ENCODE data around the gene LYPD3. TPM values are rescaled to one million over a fixed set of nuclear protein-coding genes. Genes with fewer than 3 reads are reported as not detected.

Gene LYPD3
- polyA plus RNA-seq, 1 of the 3 experiments (the other 2 are of a cell fraction), result 4.2 TPM

- Histone ChIP-seq H3K9me3 (no peaks in the 10 kb centered on the region), H3K4me3 (ENCODE audit: low read depth in 2 of 2, low read length in 1 of 2) (no peak overlapping the region), H4K20me1 (ENCODE audit: insufficient read depth) (no peaks in the 10 kb centered on the region), H3F3A (replicated peaks; ENCODE audit: insufficient read depth) (peaks cover 4% of the 10 kb centered on the region), H3K79me2 (ENCODE audit: insufficient read depth) (no peaks in the 10 kb centered on the region), H3K9me2 (no peaks in the 10 kb centered on the region), H3K4me1 (ENCODE audit: control insufficient read depth in 1 of 2, insufficient read depth in 2 of 2, low read depth in 1 of 2, low read length in 1 of 2) (no peaks in the 10 kb centered on the region), H3K4me2 (no peak overlapping the region), H2AFZ (ENCODE audit: low read depth) (no peak overlapping the region), H3K27me3 (ENCODE audit: insufficient read depth) (no peaks in the 10 kb centered on the region), H3K27ac (ENCODE audit: low read depth in 2 of 2, low read length in 1 of 2) (no peak overlapping the region), H3K36me3 (replicated peaks in 1 of 2; ENCODE audit: control insufficient read depth in 1 of 2, insufficient read depth in 2 of 2, low read length in 1 of 2) (peaks cover 10 to 11% of the 10 kb centered on the region in 2 experiments), H3K9ac (no peak overlapping the region)
- TF ChIP-seq, protein P1, sequence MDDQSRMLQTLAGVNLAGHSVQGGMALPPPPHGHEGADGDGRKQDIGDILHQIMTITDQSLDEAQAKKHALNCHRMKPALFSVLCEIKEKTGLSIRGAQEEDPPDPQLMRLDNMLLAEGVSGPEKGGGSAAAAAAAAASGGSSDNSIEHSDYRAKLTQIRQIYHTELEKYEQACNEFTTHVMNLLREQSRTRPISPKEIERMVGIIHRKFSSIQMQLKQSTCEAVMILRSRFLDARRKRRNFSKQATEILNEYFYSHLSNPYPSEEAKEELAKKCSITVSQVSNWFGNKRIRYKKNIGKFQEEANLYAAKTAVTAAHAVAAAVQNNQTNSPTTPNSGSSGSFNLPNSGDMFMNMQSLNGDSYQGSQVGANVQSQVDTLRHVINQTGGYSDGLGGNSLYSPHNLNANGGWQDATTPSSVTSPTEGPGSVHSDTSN (IDR thresholded peaks at IDR 0.05), result no peak
- TF ChIP-seq MAX (IDR thresholded peaks at IDR 0.05; ENCODE audit: low read depth) (no peak), TEAD4 (IDR thresholded peaks at IDR 0.05; ENCODE audit: borderline replicate concordance, insufficient read depth) (no peak), POLR2AphosphoS5 (IDR thresholded peaks at IDR 0.05; ENCODE audit: low read depth, low read length) (no peak), CTCF (IDR thresholded peaks at IDR 0.05) (no peak), IRF3 (IDR thresholded peaks at IDR 0.05; ENCODE audit: low read depth, low read length) (no peak), NFIC (IDR thresholded peaks at IDR 0.05; ENCODE audit: borderline replicate concordance) (no peak), EP300 (IDR thresholded peaks at IDR 0.05; ENCODE audit: borderline replicate concordance in 1 of 2, low read depth in 1 of 2, low read length in 1 of 2) (no peak)
- no peak for DNase-seq
- ChIA-PET POLR2A (interaction anchor here (1.0 kb wide), 1 partner anchor 20 kb away, joined by 5 read pairs; no protein-coding TSS in a partner anchor), CTCF (interaction anchor here (0.6 to 2.6 kb wide), 3 partner anchors 8 to 65 kb away, joined by 3 to 22 read pairs (median 4); no protein-coding TSS in a partner anchor)
- 100% methylated on average over 2 of the region's 5 CpGs for WGBS (ENCODE audit: low lambda C conversion rate)
Measured at GRCh38 chr19:43511324-43511723, 45.9 kb upstream of the LYPD3 start.

- H3K4me2 ChIP-seq, result no peak overlapping the region
- no peak overlapping the region for H2AFZ ChIP-seq (ENCODE audit: low read depth)
- TF ChIP-seq YY1 (IDR thresholded peaks at IDR 0.05; ENCODE audit: low read depth) (no peak), POLR2AphosphoS5 (IDR thresholded peaks at IDR 0.05; ENCODE audit: low read depth, low read length) (no peak), FOXM1 (IDR thresholded peaks at IDR 0.05; ENCODE audit: low read depth) (no peak), JUND (IDR thresholded peaks at IDR 0.05) (no peak), RFX5 (IDR thresholded peaks at IDR 0.05; ENCODE audit: low read length) (no peak), ELF1 (IDR thresholded peaks at IDR 0.05) (no peak), USF1 (IDR thresholded peaks at IDR 0.05; ENCODE audit: borderline replicate concordance, low read depth) (no peak), FOXJ3 (CRISPR knock-in tag; IDR thresholded peaks at IDR 0.05) (no peak), MEF2A (IDR thresholded peaks at IDR 0.05; ENCODE audit: borderline replicate concordance, low read depth) (no peak), SIN3A (IDR thresholded peaks at IDR 0.05; ENCODE audit: borderline replicate concordance, low read depth, low read length) (no peak)
- TF ChIP-seq, protein P1 (IDR thresholded peaks at IDR 0.05), result no peak
- DNase-seq, result no peak
- H3K27ac ChIP-seq (ENCODE audit: low read depth in 2 of 2, low read length in 1 of 2), result no peak overlapping the region
- 97% methylated on average over 9 of the region's 9 CpGs for WGBS (ENCODE audit: low lambda C conversion rate)
- ChIA-PET CTCF (interaction anchor here (0.6 to 2.6 kb wide), 3 partner anchors 9 to 78 kb away, joined by 3 to 22 read pairs (median 3); no protein-coding TSS in a partner anchor), POLR2A (interaction anchor here (0.5 to 0.7 kb wide), 2 partner anchors 67 to 71 kb away, joined by 3 read pairs; no protein-coding TSS in a partner anchor)
- no peak overlapping the region for H3K4me3 ChIP-seq (ENCODE audit: low read depth in 2 of 2, low read length in 1 of 2)
- H4K20me1 ChIP-seq (ENCODE audit: insufficient read depth), result no peaks in the 10 kb centered on the region
- no peaks in the 10 kb centered on the region for H3K9me3 ChIP-seq
- no peaks in the 10 kb centered on the region for H3K79me2 ChIP-seq (ENCODE audit: insufficient read depth)
- H3K4me1 ChIP-seq (ENCODE audit: control insufficient read depth in 1 of 2, insufficient read depth in 2 of 2, low read depth in 1 of 2, low read length in 1 of 2), result no peaks in the 10 kb centered on the region
- peaks cover 10 to 11% of the 10 kb centered on the region in 2 experiments for H3K36me3 ChIP-seq (replicated peaks in 1 of 2; ENCODE audit: control insufficient read depth in 1 of 2, insufficient read depth in 2 of 2, low read length in 1 of 2)
- H3K9ac ChIP-seq, result no peak overlapping the region
- no peaks in the 10 kb centered on the region for H3K9me2 ChIP-seq
- H3F3A ChIP-seq (replicated peaks; ENCODE audit: insufficient read depth), result peaks cover 9% of the 10 kb centered on the region
- no peaks in the 10 kb centered on the region for H3K27me3 ChIP-seq (ENCODE audit: insufficient read depth)
Measured at GRCh38 chr19:43510713-43511112, 45.3 kb upstream of the LYPD3 start.

Data from SK-N-SH (cell line).